Astrocyte (in vitro differentiated cells and primary cell): ENCODE measurements around the gene VN1R5.

Experiments
- EZH2 ChIP-seq: IDR thresholded peaks from 2 replicates; pipeline ENCODE4 v1.6.1; 2012; ENCODE audit warnings: mild to moderate bottlenecking, low read length, inconsistent platforms; ENCODE audit not compliant: insufficient read depth
- TF ChIP-seq, protein P1 (sequence below): IDR thresholded peaks from 2 replicates; pipeline ENCODE4 v1.5.1; 2011; ENCODE audit warnings: low read depth, mild to moderate bottlenecking, inconsistent platforms, low read length, moderate library complexity; ENCODE audit not compliant: insufficient read depth

- TF ChIP-seq, protein P1, sequence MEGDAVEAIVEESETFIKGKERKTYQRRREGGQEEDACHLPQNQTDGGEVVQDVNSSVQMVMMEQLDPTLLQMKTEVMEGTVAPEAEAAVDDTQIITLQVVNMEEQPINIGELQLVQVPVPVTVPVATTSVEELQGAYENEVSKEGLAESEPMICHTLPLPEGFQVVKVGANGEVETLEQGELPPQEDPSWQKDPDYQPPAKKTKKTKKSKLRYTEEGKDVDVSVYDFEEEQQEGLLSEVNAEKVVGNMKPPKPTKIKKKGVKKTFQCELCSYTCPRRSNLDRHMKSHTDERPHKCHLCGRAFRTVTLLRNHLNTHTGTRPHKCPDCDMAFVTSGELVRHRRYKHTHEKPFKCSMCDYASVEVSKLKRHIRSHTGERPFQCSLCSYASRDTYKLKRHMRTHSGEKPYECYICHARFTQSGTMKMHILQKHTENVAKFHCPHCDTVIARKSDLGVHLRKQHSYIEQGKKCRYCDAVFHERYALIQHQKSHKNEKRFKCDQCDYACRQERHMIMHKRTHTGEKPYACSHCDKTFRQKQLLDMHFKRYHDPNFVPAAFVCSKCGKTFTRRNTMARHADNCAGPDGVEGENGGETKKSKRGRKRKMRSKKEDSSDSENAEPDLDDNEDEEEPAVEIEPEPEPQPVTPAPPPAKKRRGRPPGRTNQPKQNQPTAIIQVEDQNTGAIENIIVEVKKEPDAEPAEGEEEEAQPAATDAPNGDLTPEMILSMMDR: no peak
- TF ChIP-seq EZH2: no peak
Measured at GRCh38 chr1:247273013-247273412, 17.1 kb downstream of the VN1R5 start.
